Endothelial cell of umbilical vein (primary cell): ENCODE data around the gene TRMT10C.

ENCODE experiments used
- CTCF ChIP-seq, 2 donors: IDR thresholded peaks; 1 replicate in 1 of 2; 2 replicates in 1 of 2; pipeline ENCODE4 v1.5.1; 2011; ENCODE audit warnings: low read length in 2 of 2, mild to moderate bottlenecking in 2 of 2, moderate library complexity in 2 of 2, control low read depth in 1 of 2, inconsistent platforms in 1 of 2, low read depth in 1 of 2; ENCODE audit not compliant: insufficient read depth in 1 of 2; ENCODE audit errors: extremely low read depth in 1 of 2
- EZH2 ChIP-seq: IDR thresholded peaks from 2 replicates; pipeline ENCODE4 v1.6.1; 2012; ENCODE audit warnings: borderline replicate concordance, low read depth, mild to moderate bottlenecking, moderate library complexity, low read length, inconsistent platforms; ENCODE audit not compliant: severe bottlenecking
- GATA2 ChIP-seq: IDR thresholded peaks from 2 replicates; pipeline ENCODE4 v1.7.0; 2011; ENCODE audit warnings: low read depth, mild to moderate bottlenecking, moderate library complexity, mixed read lengths, low read length; ENCODE audit not compliant: insufficient read length, insufficient read depth
- JUN ChIP-seq: IDR thresholded peaks from 2 replicates; pipeline ENCODE4 v1.6.1; 2011; ENCODE audit warnings: borderline replicate concordance, low read depth; ENCODE audit not compliant: insufficient read length, insufficient read depth
- MAX ChIP-seq: IDR thresholded peaks from 2 replicates; pipeline ENCODE4 v1.6.1; 2011; ENCODE audit not compliant: insufficient read depth, insufficient read length
- POLR2A ChIP-seq: IDR thresholded peaks from 2 replicates; pipeline ENCODE4 v1.6.1; 2012; ENCODE audit warnings: low read depth, mild to moderate bottlenecking, control low read depth, low read length
- POLR2AphosphoS5 ChIP-seq: IDR thresholded peaks from 2 replicates; pipeline ENCODE4 v1.6.1; 2012; ENCODE audit warnings: low read depth, mild to moderate bottlenecking, control low read depth, low read length, moderate library complexity; ENCODE audit not compliant: insufficient read depth

- TF ChIP-seq CTCF (IDR thresholded peaks at IDR 0.05; ENCODE audit: extremely low read depth in 1 of 2, insufficient read depth in 1 of 2, low read depth in 1 of 2, low read length in 2 of 2) (no peak), POLR2A (peak; percentile 81), MAX (no peak), GATA2 (no peak), EZH2 (no peak), JUN (no peak), POLR2AphosphoS5 (peak; percentile 65)
Measured at GRCh38 chr3:101512646-101513418, 48.8 kb upstream of the TRMT10C start, which contains the start of gene SENP7.
